Small intestine (tissue), 7 donors: ENCODE data around the gene FBRS. TPM values are rescaled to one million over a fixed set of nuclear protein-coding genes. Genes with fewer than 3 reads are reported as not detected.
A peak's percentile ranks its signal among the peaks of the same experiment; 100 is the strongest.
"Not testable (repeated sequence)": the region's sequence is repeated elsewhere in the genome, so short reads cannot be mapped to it uniquely, and the experiment has no call there.

Experiments
- DNase-seq, 2 donors: peaks; one replicate each; pipeline versions ENCODE4 v3.0.0 to v3.0.0-alpha.2; 2013
- FAIRE-seq: peaks from 2 replicates; lab custom pipeline; 2012; peaks lifted over from hg19 to GRCh38; lab: Jason Lieb, UNC
- H3K27ac ChIP-seq, 3 donors: one replicate each; pipeline ENCODE4 v1.5.1; 2013; ENCODE audit warnings: low read length in 2 of 3, mild to moderate bottlenecking in 2 of 3, control low read depth in 1 of 3, inconsistent platforms in 1 of 3, low read depth in 1 of 3, moderate library complexity in 1 of 3
- H3K27me3 ChIP-seq, 3 donors: one replicate each; pipeline ENCODE4 v1.6.1; 2013; ENCODE audit warnings: low read length in 3 of 3, inconsistent platforms in 1 of 3; ENCODE audit not compliant: control insufficient read depth in 3 of 3, insufficient read depth in 3 of 3
- H3K36me3 ChIP-seq, 3 donors: one replicate each; pipeline ENCODE4 v1.6.1; 2013; ENCODE audit warnings: low read length in 3 of 3, inconsistent platforms in 1 of 3, low read depth in 1 of 3, mild to moderate bottlenecking in 1 of 3, moderate library complexity in 1 of 3; ENCODE audit not compliant: control insufficient read depth in 3 of 3, insufficient read depth in 2 of 3
- H3K4me1 ChIP-seq, 3 donors: one replicate each; pipeline ENCODE4 v1.6.1; 2013; ENCODE audit warnings: low read length in 2 of 3, inconsistent platforms in 1 of 3, low read depth in 1 of 3, mild to moderate bottlenecking in 1 of 3, moderate library complexity in 1 of 3; ENCODE audit not compliant: control insufficient read depth in 3 of 3, insufficient read depth in 2 of 3
- H3K4me3 ChIP-seq, 3 donors: one replicate each; pipeline ENCODE4 v1.5.1; 2013; ENCODE audit warnings: low read length in 3 of 3, control low read depth in 1 of 3, inconsistent platforms in 1 of 3, low read depth in 1 of 3, mild to moderate bottlenecking in 1 of 3, moderate library complexity in 1 of 3
- H3K9me3 ChIP-seq, 2 donors: one replicate each; pipeline ENCODE4 v1.6.1; 2013; ENCODE audit warnings: low read depth in 1 of 2, low read length in 1 of 2; ENCODE audit not compliant: control insufficient read depth in 2 of 2, insufficient read depth in 1 of 2
- WGBS, 3 donors: extraction: QIAGEN DNeasy Blood & Tissue Kit; methylation state at CpG; one replicate each; pipeline ENCODE4 v1.1.7; 2013; 5-methylcytosine and 5-hydroxymethylcytosine counted together
- polyA plus RNA-seq, 4 donors: library from polyadenylated mRNA; stranded (reverse) in 3 of 4; unstranded in 1 of 4; fragments of 200-250 nt in 3 of 4; fragments of 120-200 nt in 1 of 4; gene quantifications; one replicate each; pipeline versions ENCODE4 v1.2.1 to v1.2.3, GENCODE V29; 2013
- donor health status: healthy with polysubstance abuse.
- donor health status: control.
- donor health status: control.
- donor health status: Bipolar disorder and iron deficiency.
- donor health status: healthy.

Gene FBRS
- polyA plus RNA-seq, 4 donors = 36.2 to 94.6 (median 47.6) TPM

GRCh38 chr16:30636599-30636998, 21.6 kb upstream of the FBRS start:
- FAIRE-seq = no peak
- H3K27me3 ChIP-seq = no peaks in the 10 kb centered on the region
- H3K9me3 ChIP-seq = no peaks in the 10 kb centered on the region
- H3K27ac ChIP-seq = no peak overlapping the region
- DNase-seq = no peak
- no peak overlapping the region for H3K4me3 ChIP-seq
- peaks cover 0 to 3% (median 0%) of the 10 kb centered on the region in 3 donors for H3K4me1 ChIP-seq
- 93 to 94% (median 93%) methylated on average over 7 of the region's 7 CpGs for WGBS, 3 donors
- H3K36me3 ChIP-seq = no peaks in the 10 kb centered on the region

GRCh38 chr16:30637139-30637538, 21.1 kb upstream of the FBRS start:
- not testable (repeated sequence) for DNase-seq, H3K4me1 ChIP-seq, H3K9me3 ChIP-seq, H3K27me3 ChIP-seq, H3K4me3 ChIP-seq, H3K27ac ChIP-seq, H3K36me3 ChIP-seq, FAIRE-seq
- 90 to 93% (median 91%) methylated on average over 10 of the region's 10 CpGs for WGBS, 3 donors

GRCh38 chr16:30637944-30638343, 20.3 kb upstream of the FBRS start:
- peaks cover 0 to 3% (median 0%) of the 10 kb centered on the region in 3 donors for H3K4me1 ChIP-seq
- H3K27me3 ChIP-seq = no peaks in the 10 kb centered on the region
- no peaks in the 10 kb centered on the region for H3K36me3 ChIP-seq
- H3K9me3 ChIP-seq = no peaks in the 10 kb centered on the region
- WGBS, 3 donors = 0 to 9% (median 0%) methylated on average over 1 of the region's 1 CpG
- DNase-seq (peak; percentile 47 to 54), FAIRE-seq (no peak)
- H3K4me3 ChIP-seq = no peak overlapping the region
- H3K27ac ChIP-seq = no peak overlapping the region

GRCh38 chr16:30641378-30641982, 16.8 kb upstream of the FBRS start:
- no peaks in the 10 kb centered on the region for H3K36me3 ChIP-seq
- WGBS, 3 donors = 80 to 90% (median 83%) methylated on average over 3 of the region's 3 CpGs
- H3K27ac ChIP-seq = no peak overlapping the region
- peak in 1 of 2 donors; percentile 21 for DNase-seq
- H3K27me3 ChIP-seq = no peaks in the 10 kb centered on the region
- no peaks in the 10 kb centered on the region for H3K4me1 ChIP-seq
- no peak overlapping the region for H3K4me3 ChIP-seq
- no peaks in the 10 kb centered on the region for H3K9me3 ChIP-seq
- FAIRE-seq = no peak

GRCh38 chr16:30644334-30644830, 13.8 kb upstream of the FBRS start:
- no peak for DNase-seq
- no peak for FAIRE-seq

GRCh38 chr16:30645727-30646126, 12.5 kb upstream of the FBRS start:
- peaks cover 0 to 3% (median 0%) of the 10 kb centered on the region in 3 donors for H3K4me1 ChIP-seq
- no peak overlapping the region for H3K27ac ChIP-seq
- 60 to 71% (median 66%) methylated on average over 6 of the region's 6 CpGs for WGBS, 3 donors
- no peaks in the 10 kb centered on the region for H3K27me3 ChIP-seq
- H3K9me3 ChIP-seq = no peaks in the 10 kb centered on the region
- DNase-seq = no peak
- H3K4me3 ChIP-seq = no peak overlapping the region
- no peaks in the 10 kb centered on the region for H3K36me3 ChIP-seq
- no peak for FAIRE-seq

More at GRCh38 chr16:30644334-30644830, 13.8 kb upstream of the FBRS start:
- no peaks in the 10 kb centered on the region for H3K27me3 ChIP-seq
- no peak overlapping the region for H3K27ac ChIP-seq
- WGBS, 3 donors = 72 to 74% (median 73%) methylated on average over 4 of the region's 4 CpGs
- no peak overlapping the region for H3K4me3 ChIP-seq
- H3K4me1 ChIP-seq = no peaks in the 10 kb centered on the region
- H3K9me3 ChIP-seq = no peaks in the 10 kb centered on the region
- H3K36me3 ChIP-seq = no peaks in the 10 kb centered on the region

GRCh38 chr16:30647274-30647571, 11.0 kb upstream of the FBRS start:
- H3K4me1 ChIP-seq = peaks cover 0 to 9% (median 5%) of the 10 kb centered on the region in 3 donors
- DNase-seq = no peak
- H3K27ac ChIP-seq = no peak overlapping the region
- no peak overlapping the region for H3K4me3 ChIP-seq
- no peaks in the 10 kb centered on the region for H3K27me3 ChIP-seq
- 58 to 80% (median 72%) methylated on average over 1 of the region's 1 CpG for WGBS, 3 donors
- H3K36me3 ChIP-seq = no peaks in the 10 kb centered on the region
- H3K9me3 ChIP-seq = no peaks in the 10 kb centered on the region
- no peak for FAIRE-seq

- H3K36me3 ChIP-seq = peaks cover 8 to 25% (median 16%) of the 10 kb centered on the region in 3 donors
- 25 to 36% (median 27%) methylated on average over 22 of the region's 22 CpGs for WGBS, 3 donors
- peaks cover 0 to 11% (median 5%) of the 10 kb centered on the region in 3 donors for H3K4me1 ChIP-seq
- no peak for FAIRE-seq
- no peaks in the 10 kb centered on the region for H3K9me3 ChIP-seq
- DNase-seq = peak in 1 of 2 donors; percentile 15
- peak overlapping the region in 2 of 3 donors; percentile 45 to 98 for H3K4me3 ChIP-seq
- H3K27me3 ChIP-seq = no peaks in the 10 kb centered on the region
- H3K27ac ChIP-seq = peak overlapping the region; percentile 93 to 98 (median 93)
Measured at GRCh38 chr16:30649725-30650368, 8.4 kb upstream of the FBRS start.
